Epithelial cell of proximal tubule (primary cell): ENCODE data around the gene TMTC2. TPM values are rescaled to one million over a fixed set of nuclear protein-coding genes. Genes with fewer than 3 reads are reported as not detected.

ENCODE experiments used
- DNase-seq: peaks from one replicate; pipeline ENCODE4 v3.0.0-alpha.2; 2011; ENCODE audit warnings: low read depth
- H3K4me3 ChIP-seq: 2 replicates; pipeline ENCODE4 v1.5.1; 2011; ENCODE audit warnings: low read depth, mild to moderate bottlenecking, low read length
- total RNA-seq: library from RNA; depleted of rRNA; stranded (reverse); fragments of >200 nt; gene quantifications from 2 replicates; pipeline ENCODE4 v1.2.3, GENCODE V29; 2015
- TF ChIP-seq, protein P1 (sequence below): conservative IDR thresholded peaks from 2 replicates; pipeline ENCODE4 v1.5.1; 2012; ENCODE audit warnings: low read depth, mild to moderate bottlenecking, low read length

Gene TMTC2
- total RNA-seq, 1 donor from 2014 or later = 3.6 TPM

DNA sequence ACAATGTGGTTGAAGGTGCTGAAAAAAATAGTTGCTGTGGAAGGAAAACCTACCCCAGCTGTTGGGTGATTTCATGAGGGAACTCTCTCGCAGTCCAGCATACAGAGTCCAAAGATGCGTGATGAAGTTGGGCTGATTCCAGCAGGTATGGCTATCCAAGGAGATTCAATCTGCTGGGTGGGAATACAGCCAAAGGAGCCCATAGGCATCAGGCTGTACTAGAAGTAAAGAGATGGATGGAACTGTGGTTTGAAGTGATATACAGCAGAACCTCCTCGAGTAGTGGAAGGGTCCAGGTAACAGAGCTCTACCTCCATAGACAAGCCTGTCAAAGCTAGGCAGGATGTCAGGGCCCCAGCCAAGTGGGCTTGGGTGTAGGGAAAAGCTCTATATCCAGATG, 11.5 kb upstream of the TMTC2 start:
- no peak overlapping the region for H3K4me3 ChIP-seq
- no peak for DNase-seq
- TF ChIP-seq, protein P1, sequence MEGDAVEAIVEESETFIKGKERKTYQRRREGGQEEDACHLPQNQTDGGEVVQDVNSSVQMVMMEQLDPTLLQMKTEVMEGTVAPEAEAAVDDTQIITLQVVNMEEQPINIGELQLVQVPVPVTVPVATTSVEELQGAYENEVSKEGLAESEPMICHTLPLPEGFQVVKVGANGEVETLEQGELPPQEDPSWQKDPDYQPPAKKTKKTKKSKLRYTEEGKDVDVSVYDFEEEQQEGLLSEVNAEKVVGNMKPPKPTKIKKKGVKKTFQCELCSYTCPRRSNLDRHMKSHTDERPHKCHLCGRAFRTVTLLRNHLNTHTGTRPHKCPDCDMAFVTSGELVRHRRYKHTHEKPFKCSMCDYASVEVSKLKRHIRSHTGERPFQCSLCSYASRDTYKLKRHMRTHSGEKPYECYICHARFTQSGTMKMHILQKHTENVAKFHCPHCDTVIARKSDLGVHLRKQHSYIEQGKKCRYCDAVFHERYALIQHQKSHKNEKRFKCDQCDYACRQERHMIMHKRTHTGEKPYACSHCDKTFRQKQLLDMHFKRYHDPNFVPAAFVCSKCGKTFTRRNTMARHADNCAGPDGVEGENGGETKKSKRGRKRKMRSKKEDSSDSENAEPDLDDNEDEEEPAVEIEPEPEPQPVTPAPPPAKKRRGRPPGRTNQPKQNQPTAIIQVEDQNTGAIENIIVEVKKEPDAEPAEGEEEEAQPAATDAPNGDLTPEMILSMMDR = no peak

DNA sequence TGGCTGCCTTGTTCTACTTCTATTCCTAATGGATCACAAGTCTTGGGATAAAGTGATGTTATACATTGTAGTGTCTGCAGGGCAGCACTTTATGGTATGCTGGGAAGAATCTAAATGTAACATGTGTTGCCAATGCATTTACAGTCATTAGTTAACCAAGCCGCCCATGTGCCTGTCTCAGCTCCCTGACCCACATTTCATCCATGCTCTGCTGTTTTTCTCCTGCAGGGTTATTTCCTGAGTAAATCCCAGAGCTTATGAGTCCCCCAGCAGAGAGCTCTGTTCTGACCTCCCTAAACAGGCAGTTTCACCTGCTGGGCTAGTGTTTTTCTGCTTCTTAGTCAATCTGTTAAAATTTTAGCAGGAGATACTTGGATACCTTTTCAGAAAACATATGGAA, 4.4 kb upstream of the TMTC2 start:
- TF ChIP-seq, protein P1 = no peak
- no peak overlapping the region for H3K4me3 ChIP-seq
- no peak for DNase-seq

DNA sequence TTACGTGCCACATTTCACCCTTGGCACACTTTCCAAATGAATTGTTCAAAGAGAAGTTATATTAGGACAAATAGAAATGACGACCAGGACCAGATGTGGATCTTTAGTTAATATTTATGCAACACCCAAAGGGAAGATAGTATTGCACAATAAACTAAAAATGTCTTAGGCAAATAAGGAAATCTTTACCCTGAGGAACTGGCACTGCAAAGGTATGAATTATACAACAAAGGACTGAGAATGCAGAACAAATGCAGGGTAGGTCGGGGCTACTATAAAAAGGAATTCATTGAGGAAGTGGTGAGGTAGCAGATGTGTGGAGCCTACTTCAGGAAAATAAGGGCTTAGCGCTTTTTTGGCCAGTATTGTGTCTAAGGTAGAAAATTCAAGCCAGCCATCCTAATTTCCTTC, 3.9 kb upstream of the TMTC2 start:
- no peak overlapping the region for H3K4me3 ChIP-seq
- DNase-seq = no peak
- TF ChIP-seq, protein P1 = no peak

DNA sequence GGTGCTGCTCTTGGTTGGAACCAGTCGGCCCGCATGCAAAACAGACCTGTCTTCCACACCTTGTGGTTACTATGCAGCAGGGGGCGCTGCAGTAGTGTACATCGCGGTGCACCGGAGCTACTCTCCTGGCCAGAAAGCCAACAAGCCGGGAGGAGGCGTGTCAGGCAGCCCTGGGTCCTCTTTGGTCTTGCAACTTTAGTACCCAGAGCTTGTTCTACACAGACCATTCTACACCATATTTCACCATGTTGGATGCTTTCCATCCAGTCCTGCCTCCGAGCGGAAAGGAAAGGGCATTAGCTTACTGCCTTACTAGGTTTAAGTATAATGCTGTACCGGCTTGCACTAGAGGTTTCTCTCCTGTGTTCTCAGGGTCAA, 927 bp upstream of the TMTC2 start:
- TF ChIP-seq, protein P1 = peak; percentile 95
- peak overlapping the region; percentile 84 for H3K4me3 ChIP-seq
- DNase-seq = peak; percentile 59

DNA sequence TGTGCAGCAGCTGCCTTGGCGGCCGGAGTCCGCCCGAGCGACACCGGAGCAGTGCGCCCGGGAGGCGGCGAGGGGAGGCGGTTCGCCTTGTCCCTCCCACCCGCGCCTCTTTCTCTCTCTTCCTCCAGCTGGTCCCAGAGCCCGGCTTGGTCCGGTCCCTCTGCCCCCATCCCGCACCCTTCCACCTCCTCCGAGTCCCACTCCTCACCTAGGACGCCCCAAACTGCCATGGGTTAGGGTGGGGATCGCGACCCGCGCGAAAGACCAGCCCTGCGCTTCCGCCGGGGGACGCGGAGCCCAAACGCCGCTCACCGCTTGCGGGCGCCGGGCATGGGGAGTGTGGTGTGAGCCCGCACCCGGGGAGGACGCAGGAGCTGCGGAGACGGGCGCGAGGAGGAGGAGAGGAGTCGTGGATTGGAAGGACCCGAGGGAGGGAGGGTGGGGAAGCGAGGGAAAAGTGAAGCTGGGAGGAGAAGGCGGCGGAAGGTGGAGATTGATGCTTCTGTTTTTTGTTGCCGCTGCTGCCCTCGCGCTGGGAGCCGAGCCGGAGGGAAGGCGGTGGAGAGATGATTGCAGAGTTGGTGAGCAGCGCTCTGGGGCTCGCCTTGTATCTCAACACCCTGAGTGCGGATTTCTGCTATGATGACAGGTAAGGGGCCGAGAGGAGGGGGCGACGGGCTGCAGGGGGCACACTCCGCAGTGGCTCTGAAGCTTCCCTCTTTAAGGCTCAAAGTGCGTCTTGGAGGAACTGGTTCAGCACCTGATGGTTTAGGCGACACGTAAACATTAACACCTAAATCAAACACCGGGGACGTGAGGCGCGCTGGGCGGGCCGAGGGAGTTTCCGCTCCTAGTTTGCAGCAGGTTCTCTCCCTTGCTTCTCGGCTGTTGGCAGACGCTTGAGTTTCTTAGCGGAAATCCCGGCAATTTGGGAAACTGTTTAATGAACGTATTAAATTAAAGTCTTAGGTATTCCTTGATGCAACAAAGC, 610 bp downstream of the TMTC2 start:
- H3K4me3 ChIP-seq = peak overlapping the region; percentile 84
- TF ChIP-seq, protein P1 = no peak
- no peak for DNase-seq

DNA sequence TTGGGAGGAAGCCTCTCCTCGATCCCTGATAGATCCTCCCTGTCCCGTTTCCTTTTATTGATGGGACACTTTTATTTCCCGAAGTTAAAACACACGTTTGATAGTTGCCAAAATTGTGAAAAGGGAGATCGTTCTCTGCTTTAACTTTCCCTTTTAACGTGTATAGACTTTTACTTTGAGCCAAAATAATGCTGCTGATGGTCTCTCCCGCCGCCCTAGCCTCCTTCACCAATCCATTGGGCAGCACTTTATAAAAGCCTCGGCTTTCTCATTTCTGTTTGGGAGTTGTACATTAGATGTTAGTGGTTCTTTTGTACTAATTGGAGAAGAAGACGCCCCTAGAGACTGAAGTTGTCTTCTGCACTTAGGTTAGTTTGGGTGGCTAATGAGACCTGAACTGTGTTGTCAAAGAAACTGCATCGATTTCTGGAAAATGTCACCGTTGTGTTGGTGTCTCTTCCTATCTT, 1.4 kb downstream of the TMTC2 start:
- H3K4me3 ChIP-seq = peak overlapping the region; percentile 84
- DNase-seq = no peak
- TF ChIP-seq, protein P1 = peak; percentile 34
